GM18517 (cell line): Measurements from ENCODE around the gene KDM4C.

Source experiments
- ATAC-seq: cut with Tn5 transposase; IDR thresholded peaks from one replicate; pipeline ENCODE4 v1.9.1; 2021; ENCODE audit warnings: mild to moderate bottlenecking, moderate library complexity; ENCODE audit not compliant: unreplicated experiment

KDM4C gene

GRCh38 chr9:6852243-6852963 is 94.6 kb downstream of the KDM4C start:
- no peak for ATAC-seq

- no peak for ATAC-seq
These were observed 98.1 kb downstream of the KDM4C start for GRCh38 chr9:6855860-6856259.

- no peak for ATAC-seq
These were observed 106.3 kb downstream of the KDM4C start for GRCh38 chr9:6864102-6864501.

GRCh38 chr9:6869081-6869948 is 111.5 kb downstream of the KDM4C start:
- ATAC-seq, result no peak

- ATAC-seq, result no peak
These were observed 112.4 kb downstream of the KDM4C start for GRCh38 chr9:6870149-6870548.

GRCh38 chr9:6870650-6871477 is 113.1 kb downstream of the KDM4C start:
- no peak for ATAC-seq

- no peak for ATAC-seq
These were observed 116.1 kb downstream of the KDM4C start for GRCh38 chr9:6873857-6874256.

- no peak for ATAC-seq
These were observed 118.6 kb downstream of the KDM4C start for GRCh38 chr9:6876195-6876894.

- no peak for ATAC-seq
These were observed 119.9 kb downstream of the KDM4C start for GRCh38 chr9:6877671-6878161.

GRCh38 chr9:6880626-6881025 is 122.9 kb downstream of the KDM4C start:
- ATAC-seq, result no peak

GRCh38 chr9:6884101-6884500 is 126.3 kb downstream of the KDM4C start:
- ATAC-seq, result no peak

GRCh38 chr9:6884990-6885389 is 127.2 kb downstream of the KDM4C start:
- ATAC-seq, result no peak

- no peak for ATAC-seq
These were observed 129.3 kb downstream of the KDM4C start for GRCh38 chr9:6887051-6887450.

- no peak for ATAC-seq
These were observed 132.1 kb downstream of the KDM4C start for GRCh38 chr9:6889868-6890267.

GRCh38 chr9:6893350-6894131 is 135.8 kb downstream of the KDM4C start:
- peak; percentile 26 for ATAC-seq

- ATAC-seq, result peak; percentile 97
These were observed 136.4 kb downstream of the KDM4C start for GRCh38 chr9:6894135-6894534.

- ATAC-seq, result no peak
These were observed 138.0 kb downstream of the KDM4C start for GRCh38 chr9:6895754-6896153.

GRCh38 chr9:6896562-6896961 is 138.8 kb downstream of the KDM4C start:
- no peak for ATAC-seq

- ATAC-seq, result no peak
These were observed 139.5 kb downstream of the KDM4C start for GRCh38 chr9:6897207-6897822.
